ENCODE results near the gene CELA3B.

CELA3B gene

GRCh38 chr1:22038036-22038435 is 61.2 kb downstream of the CELA3B start:
- TF ChIP-seq CTCF (IDR thresholded peaks at IDR 0.05) (no peak), ZFX (IDR thresholded peaks at IDR 0.05; ENCODE audit: borderline replicate concordance) (no peak)
- H3K27ac ChIP-seq: no peak overlapping the region
